ENCODE results near the gene GSK3B.

DNA sequence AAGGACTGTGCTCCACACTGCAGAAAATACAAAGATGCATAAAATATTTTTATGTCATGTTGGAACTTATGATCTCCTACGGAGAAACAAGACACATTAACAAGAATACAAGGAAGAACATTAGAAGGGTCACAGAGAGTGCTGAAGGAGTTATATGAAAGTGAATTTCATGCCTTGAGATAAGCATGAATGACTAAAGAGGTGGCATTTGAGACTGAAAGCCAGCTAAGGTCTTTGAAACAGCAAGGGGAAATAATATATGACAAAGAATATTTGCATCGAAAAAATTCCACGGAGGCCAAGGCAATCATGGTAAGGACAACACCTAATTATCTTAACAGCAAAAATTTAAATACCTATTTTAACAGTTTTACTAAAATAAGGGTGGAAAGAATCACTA is 12.5 kb downstream of the GSK3B start:
- TF ChIP-seq POLR2A (IDR thresholded peaks at IDR 0.05) (no peak), CTCF (IDR thresholded peaks at IDR 0.05) (no peak)

Data from breast epithelium (tissue), 3 donors.